KBM-7 (cell line): ENCODE measurements around the gene GNB1.

Experiments
- DNase-seq: peaks from one replicate; pipeline ENCODE4 v3.0.0-alpha.2; 2015
- in situ Hi-C: fragments of 300-500 bp; cut with MboI; formaldehyde crosslinking; loops from 2 replicates; pipeline ENCODE4 v1.14.3; 2020; ENCODE audit warnings: low sequenced_read_pairs, low pct_unique_long_range_greater_than_20kb, mixed read lengths

Gene GNB1

DNA sequence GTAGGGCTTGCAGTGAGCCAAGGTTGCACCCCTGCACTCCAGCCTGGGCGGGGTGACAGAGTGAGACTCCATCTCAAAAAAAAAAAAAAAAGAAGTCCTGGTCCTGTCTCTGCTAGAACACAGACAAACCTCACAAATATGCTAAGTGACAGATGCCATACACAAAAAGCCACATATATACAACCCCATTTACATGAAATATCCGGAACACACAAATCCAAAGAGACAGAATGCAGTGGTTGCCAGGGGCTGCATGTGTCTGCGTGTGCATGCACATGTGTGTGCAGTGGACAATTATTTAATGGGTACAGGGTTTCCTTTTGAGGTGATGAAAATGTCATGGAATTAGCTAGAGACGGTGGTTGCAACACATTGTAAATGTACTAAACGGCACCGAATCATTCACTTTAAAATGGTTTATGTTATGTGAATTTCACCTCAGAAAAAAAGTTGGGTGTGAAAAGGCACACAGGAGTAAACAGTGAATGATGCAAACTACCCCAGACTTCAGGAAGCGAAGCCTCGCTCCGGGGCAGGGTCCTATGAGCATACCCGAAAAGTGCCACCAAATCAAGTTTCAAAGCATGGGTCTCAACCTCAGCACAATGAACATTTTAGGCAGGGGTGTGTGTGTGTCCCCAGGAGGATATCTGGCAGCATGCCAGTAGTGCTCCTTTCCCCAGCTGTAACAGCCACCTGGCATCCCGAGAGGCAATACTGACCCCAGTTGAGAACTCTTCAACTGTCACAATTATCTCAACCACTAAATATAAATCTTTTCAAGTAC is 48.3 kb downstream of the GNB1 start:
- in situ Hi-C loops: no loop called here
- no peak for DNase-seq

DNA sequence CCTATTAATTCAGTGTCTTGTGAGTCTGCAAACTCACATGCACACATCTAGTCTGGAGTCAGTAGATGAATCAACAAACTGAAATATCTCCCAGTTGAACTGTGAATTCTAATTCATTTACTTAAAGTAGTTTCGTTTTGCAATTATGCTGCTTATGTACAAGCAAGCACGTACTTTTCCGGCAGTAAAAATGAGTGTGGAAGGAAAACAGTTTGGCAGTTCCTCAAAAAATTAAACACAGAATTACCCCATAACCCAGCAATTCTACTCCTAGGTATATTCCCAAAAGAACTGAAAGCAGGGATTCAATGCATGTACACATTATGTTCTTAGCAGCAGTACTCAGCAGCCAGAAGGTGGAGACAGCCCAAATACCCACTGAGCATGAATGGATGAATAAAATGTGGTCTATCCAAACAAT is 49.3 kb downstream of the GNB1 start:
- DNase-seq: no peak
- in situ Hi-C loops: no loop called here

DNA sequence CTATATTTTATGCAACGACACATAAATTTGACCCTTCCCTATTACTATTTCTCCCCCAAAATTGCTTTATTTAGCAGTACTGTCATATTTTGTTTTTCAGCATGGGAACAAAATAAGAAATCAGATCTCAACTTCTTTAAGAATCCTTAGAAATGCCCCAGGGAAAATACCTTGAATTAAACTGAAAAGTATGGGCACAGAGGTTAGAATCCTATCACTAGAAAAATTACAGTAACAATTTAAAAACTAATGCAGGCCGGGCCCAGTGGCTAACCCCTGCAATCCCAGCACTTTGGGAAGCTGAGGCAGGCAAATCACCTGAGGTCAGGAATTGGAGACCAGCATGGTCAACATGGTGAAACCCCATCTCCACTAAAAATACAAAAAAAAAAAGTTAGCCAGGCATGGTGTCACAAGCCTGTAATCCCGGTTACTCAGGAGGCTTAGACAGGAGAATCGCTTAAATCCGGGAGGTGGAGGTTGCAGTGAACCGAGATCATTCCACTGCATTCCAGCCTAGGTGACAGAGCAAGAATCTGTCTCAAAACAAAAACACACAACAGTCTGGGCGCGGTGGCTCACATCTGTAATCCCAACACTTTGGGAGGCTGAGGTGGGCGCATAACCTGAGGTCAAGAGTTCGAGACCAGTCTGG is 51.4 kb downstream of the GNB1 start:
- DNase-seq: no peak
- in situ Hi-C loops: no loop called here

DNA sequence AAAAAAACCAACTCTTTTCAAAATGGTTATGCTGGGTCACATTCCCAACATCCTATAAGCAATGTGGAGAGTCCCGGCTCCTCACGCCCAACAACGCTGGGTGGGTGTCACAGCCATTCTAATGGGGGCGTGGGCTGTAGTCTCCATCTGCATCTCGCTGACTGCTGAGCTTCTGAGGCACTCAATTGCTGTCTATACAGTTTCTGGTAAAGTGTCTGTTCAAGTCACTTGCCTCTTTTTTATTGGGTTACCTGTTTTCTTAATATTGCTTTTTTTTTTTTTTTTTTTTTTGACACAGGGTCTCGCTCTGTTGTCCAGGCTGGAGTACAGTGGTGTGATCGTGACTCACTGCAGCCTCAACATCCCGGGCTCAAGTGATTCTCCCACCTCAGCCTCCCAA is 54.8 kb downstream of the GNB1 start:
- DNase-seq: no peak
- in situ Hi-C loops: no loop called here

DNA sequence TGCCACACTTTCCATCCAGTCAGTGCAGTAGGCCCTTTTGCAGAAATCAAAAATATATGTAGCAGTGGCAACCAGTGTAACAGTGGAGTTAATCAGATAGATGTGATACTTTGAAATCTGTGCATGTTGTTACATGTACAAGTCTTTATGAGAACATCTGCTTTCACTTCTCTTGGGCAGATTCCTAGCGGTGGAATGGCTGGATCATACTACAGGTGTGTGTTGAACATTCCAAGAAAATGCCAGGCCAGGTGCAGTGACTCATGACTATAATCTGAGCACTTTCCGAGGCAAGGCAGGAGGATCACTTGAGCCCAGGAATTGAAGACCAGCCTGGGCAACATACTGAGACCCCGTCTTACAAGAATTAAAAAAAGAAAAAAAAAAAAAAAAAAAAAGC is 55.3 kb downstream of the GNB1 start:
- in situ Hi-C loops: no loop called here
- DNase-seq: no peak

DNA sequence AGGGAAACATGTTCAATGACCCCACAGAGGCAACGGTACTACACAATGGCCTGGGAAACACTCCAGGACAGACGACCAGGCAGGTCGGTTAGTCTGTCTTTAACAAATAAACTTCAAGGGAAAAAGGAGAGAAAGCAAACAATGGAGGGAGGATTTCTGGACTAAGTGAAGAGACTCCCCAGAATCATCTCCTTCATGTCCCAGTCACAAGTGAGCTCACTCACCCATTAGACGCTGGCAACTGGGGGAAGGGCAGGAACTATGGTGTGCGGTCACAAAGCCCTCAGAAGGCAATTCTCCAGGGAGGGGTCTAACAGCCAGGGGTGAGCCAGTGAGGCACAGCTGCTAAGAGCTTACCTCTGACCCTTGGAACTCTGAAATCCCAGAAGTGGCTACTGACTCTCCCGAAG is 57.0 kb downstream of the GNB1 start:
- DNase-seq: no peak
- in situ Hi-C loops: no loop called here

DNA sequence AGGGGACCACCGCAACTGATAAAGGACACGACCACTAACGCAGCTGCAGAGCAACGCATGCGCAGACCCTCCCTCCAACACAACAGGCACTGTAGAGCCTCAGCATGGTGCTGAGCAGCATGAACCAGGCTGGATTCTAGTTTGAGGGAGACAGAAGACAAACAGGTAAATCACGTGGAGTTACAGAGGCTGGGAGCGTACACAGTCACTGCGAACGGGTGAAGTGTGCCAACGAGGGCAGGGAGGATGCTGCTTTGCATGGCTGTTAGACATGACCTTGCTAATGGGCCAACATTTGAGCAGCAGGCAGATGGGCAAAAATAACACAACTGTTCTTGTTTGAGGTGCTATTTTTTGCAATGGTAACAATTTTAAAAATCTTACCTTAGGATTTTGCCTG is 57.4 kb downstream of the GNB1 start:
- in situ Hi-C loops: no loop called here
- no peak for DNase-seq

DNA sequence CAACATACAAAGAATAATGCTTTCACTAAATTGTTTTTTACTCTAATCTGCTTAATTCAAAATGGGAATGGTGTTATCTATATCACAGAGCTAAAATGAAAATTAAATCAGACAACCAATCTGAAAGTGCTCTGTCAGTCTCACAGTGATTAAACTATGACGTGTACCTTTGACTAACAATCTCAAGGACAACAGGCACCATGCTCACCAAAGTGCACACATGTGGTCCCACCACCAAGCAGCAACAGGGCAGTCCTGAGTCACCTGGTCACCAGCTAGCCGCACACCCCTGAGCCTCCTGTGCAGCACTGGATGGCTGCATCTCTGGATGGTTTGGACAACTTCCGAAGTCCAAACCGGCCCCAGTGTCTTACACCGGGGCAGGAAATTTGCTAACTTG is 58.1 kb downstream of the GNB1 start:
- in situ Hi-C loops: no loop called here
- DNase-seq: no peak

DNA sequence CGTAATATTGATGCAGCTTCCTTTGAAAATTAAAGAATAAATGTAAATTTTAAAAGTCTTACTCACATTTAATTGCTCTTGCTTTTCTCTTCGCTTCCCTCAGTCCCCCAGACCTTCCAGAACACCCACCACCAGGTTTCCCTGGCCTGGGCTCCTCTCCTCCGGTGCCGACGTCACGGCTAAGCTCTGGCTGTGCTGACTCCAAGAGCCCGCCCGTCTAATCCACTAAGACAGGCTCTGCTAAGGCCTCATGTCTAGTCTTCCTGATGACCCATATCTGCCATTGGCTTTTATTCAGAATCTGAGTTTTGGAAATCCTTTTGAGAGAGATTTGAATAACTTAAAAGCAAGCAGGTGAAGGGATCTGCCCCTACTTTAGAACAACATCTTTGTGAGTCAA is 58.7 kb downstream of the GNB1 start:
- no peak for DNase-seq
- in situ Hi-C loops: no loop called here

DNA sequence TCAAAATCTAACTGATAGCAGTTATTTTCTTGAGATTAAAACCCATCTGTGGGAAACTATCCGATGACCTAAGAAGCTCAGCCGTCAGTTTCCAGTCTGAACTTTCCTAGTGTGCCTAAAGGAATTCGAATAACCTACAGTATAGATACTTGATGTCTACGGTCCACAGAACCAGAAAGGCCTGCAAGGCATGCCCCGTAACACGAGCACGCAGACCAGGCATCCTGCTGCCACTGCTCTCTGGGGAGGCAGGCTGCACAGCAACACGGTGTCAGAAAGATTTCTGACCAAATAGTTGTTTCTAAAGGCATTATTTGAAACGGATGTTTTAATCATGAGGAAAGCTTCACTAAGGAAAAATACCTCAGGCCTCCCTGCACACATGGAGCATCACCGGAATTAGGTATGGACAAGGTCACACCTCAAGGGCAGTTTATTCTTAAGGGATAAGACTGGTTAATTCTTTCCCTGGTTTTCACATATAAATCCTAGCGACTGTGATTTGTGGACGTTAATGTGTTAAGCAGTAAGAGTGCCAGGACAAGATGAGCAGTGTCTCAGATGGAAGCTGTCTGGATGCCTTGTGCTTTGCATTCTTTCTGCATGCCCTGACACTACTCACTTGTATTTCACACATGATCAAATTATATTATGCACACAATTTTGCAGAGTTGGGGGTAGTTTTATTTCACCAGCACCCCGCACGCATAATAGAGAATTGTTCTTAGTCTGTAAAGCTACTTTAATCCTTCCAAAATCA is 63.6 kb downstream of the GNB1 start:
- in situ Hi-C loops: no loop called here

DNA sequence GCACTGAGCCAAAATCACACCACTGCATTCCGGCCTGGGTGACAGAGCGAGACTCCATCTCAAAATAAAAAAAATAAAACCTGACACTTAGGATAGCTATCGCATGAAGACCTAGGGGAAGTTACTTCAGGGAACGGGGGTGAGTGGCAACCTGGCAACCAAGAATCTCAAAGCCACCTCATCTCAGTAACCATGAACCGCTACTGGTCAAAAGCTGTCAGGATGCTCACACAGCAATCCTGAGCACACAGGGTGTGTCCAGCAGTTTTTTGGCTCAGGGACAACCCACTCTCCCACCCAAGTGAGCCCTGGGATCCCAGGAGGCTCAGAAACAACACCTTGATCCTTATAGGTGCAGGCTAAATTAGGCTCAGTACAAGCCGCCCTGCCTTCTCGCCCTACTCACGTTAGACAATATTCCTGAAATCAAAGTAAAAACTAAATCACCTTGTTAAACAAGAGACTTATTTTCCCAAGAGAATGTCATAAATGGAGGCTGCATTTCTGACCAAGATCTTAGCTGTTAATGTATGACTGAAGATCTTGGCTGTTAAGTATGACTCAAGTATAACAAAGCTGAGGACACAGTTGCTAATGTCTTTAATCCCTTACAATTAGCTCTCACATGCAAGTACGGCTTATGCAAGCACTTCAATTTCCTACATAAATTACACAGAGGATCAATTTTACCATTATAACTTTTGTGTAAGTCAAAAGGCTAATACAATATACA is 64.4 kb downstream of the GNB1 start:
- in situ Hi-C loops: no loop called here
- no peak for DNase-seq

More for the DNA sequence above, 63.6 kb downstream of the GNB1 start:
- no peak for DNase-seq

DNA sequence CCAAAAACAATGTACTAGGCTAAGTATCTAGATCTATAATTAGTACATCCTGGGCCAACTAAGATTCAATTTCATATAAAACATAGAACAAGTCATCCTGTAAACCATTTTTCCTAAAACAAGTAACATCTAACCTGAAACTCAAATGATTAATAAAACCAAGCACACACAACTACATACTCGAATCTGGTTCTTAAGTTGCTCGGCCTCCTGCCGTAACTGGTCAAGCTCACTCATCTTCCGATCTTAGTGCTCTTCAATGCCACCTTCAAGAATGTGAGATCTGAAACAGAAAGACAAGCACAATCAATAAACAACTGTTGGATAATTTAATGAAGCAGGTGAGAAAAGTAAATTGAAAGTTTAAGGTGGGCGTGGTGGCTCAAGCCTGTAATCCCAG is 65.7 kb downstream of the GNB1 start:
- in situ Hi-C loops: no loop called here
- DNase-seq: no peak

DNA sequence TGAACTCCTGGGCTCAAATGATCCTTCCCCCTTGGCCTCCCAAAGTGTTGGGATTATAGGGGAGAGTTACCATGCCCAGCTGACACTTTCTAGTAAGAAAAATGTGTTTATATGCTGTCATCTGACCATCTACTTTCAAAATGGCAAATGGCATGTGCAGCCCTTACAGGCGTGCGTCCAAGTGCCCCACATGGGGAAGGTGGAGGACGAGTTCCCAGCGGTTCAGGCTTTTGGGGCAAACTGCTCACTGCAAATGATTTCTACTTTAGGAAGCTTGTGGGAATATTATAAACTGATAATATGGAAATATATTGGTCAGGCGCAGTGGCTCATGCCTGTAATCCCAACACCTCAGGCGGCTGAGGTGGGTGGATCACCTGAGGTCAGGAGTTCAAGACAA is 71.1 kb downstream of the GNB1 start:
- DNase-seq: no peak
- in situ Hi-C loops: no loop called here

DNA sequence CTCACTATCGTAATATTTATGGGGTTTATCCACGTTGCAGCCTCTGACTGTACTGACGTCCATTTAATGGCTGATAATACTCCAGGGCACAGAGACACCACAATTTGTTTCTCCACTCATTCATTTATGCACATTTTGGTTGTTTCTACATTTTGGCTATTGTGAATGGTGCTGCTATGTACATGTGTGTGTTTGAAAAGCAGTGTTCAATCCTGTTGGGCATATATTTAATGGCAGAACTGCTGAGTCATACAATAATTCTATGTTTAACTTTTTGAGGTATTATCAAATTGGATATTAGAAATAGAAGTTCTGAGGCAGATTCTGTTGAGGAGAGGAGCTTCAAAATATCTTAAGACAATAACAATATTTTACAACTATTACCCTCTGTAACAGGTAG is 73.7 kb downstream of the GNB1 start:
- DNase-seq: no peak
- in situ Hi-C loops: no loop called here

DNA sequence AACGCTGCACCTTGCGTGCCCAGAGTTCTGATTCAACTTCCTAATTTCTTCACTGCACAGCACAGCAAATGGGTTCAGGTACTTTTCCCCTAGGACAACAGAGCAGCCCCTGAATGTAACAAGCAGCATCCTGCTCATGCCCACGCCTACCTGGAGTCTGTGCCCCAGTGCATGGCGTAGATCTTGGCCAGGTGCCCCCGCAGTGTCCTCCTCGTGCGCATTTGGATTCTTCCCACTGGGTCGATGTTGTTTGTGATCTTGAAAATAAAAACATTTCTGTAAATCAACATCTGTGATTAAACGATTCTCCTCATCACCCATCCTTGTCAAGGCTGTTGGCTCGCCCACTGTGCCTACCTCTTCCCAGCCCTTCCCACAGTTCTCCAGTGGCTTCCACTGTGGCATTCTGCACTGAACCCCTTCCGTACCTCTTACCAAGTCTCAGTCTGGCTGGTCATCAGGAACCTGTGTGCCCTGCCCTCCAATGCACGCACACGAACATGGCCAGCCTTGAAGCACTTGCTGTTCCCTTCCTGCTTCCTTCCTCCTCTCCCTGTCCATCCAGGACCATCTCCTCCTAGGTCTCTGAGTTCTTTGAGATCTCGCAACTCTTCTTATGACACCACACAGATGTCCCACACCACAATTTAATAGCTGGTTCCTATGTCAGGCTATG is 75.1 kb downstream of the GNB1 start:
- in situ Hi-C loops: no loop called here
- DNase-seq: no peak

DNA sequence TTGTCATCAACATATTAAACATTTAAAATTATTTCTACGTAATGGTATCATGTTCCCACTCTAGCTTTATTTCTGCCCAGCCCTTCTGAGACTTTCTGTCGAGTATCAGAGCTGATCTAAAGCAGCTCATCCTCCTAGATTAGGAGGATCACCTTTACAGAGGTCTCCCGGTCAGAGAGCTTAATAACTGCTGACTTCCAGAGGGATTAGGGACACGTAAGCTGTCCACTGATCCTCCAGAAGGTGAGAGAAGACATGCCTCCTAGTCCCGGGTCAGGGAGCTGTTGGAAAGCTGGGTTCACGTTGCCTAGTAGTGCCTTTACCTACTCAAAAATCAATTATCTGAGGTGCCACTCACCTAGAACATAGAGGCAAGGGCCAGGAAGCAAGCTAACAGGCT is 81.4 kb downstream of the GNB1 start:
- no peak for DNase-seq
- in situ Hi-C loops: no loop called here

DNA sequence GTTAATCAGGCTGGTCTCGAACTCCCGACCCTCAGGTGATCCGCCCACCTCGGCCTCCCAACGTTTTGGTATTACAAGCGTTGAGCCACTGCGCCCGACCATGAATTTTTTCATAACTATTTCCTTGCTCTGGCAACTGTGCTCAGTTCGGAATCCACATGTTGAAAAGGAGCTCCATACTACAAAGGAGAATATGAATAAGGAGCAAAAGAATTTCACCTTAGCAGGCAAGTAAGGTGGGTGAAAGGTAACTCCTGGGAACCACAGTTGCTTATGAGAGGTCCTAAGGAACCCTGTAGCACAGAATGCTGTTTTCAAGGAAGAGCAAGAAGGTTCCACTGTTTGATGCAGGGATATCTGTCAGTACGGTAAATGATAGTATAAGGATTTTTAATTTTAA is 82.7 kb downstream of the GNB1 start:
- in situ Hi-C loops: no loop called here
- DNase-seq: no peak

DNA sequence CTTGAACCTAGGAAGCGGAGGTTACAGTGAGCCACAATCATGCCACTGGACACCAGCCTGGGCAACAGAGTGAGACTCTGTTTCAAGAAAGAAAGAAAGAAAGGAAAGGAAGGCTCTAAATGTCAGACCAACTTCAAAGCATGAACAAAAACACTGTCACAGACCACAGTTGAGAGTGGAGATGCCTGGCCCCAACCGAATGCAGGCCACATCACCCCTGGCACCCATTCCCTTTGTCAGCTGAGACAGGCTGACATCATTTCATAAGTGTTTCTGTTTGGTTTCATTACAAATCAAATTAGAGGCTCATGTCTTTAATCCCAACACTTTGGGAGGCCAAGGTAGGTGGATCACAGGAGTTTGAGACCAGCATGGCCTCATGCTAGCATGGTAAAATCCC is 84.0 kb downstream of the GNB1 start:
- no peak for DNase-seq
- in situ Hi-C loops: no loop called here

DNA sequence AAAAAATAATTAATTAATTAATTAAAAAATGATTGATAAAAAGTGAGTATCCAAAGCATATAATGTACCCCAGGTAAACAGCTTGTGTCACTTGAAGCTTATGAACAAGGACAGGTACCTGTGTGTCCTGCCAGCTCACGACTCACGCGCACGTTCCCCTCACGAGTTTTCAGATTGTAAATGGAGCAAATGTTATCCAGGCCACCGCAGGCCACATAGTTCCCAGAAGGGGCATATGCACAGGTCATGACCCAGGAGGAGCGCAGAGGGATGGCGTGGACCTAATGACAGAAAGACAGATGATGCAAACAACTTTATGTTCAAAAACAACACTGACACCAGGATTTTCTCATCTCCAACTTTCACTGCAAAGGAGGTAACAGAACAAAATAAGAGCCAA is 86.6 kb downstream of the GNB1 start:
- in situ Hi-C loops: no loop called here
- no peak for DNase-seq
